Endodermal cell (in vitro differentiated cells): ENCODE measurements around the gene CNOT4. TPM values are rescaled to one million over a fixed set of nuclear protein-coding genes. Genes with fewer than 3 reads are reported as not detected.

Experiments used
- DNase-seq: peaks from one replicate; pipeline ENCODE4 v3.0.0-alpha.2; 2017
- H3K27ac ChIP-seq: 2 replicates; pipeline ENCODE4 v1.5.1; 2013; ENCODE audit warnings: mild to moderate bottlenecking, low read depth, low read length, moderate library complexity
- H3K27me3 ChIP-seq: 2 replicates; pipeline ENCODE4 v1.6.1; 2013; ENCODE audit warnings: mild to moderate bottlenecking, low read length, moderate library complexity; ENCODE audit not compliant: insufficient read depth, control insufficient read depth, poor library complexity, severe bottlenecking
- H3K36me3 ChIP-seq: 2 replicates; pipeline ENCODE4 v1.7.0; 2013; ENCODE audit warnings: mild to moderate bottlenecking, low read length, moderate library complexity; ENCODE audit not compliant: control insufficient read depth, insufficient read depth
- H3K4me1 ChIP-seq: one replicate; pipeline ENCODE4 v1.7.0; 2013; ENCODE audit warnings: low read length; ENCODE audit not compliant: control insufficient read depth, insufficient read depth
- H3K4me3 ChIP-seq: 2 replicates; pipeline ENCODE4 v1.5.1; 2013; ENCODE audit warnings: mild to moderate bottlenecking, low read length, moderate library complexity
- H3K9ac ChIP-seq: 2 replicates; pipeline ENCODE4 v1.6.1; 2013; ENCODE audit warnings: mild to moderate bottlenecking, low read length, moderate library complexity; ENCODE audit not compliant: poor library complexity, severe bottlenecking; ENCODE audit errors: extremely low read depth
- H3K9me3 ChIP-seq: 2 replicates; pipeline ENCODE4 v1.6.1; 2013; ENCODE audit warnings: mild to moderate bottlenecking, low read length, moderate library complexity; ENCODE audit not compliant: control insufficient read depth
- H3K27ac Mint-ChIP-seq: 2 replicates; pipeline ENCODE4 v1.8.0; 2020; ENCODE audit warnings: mixed read lengths
- H3K27me3 Mint-ChIP-seq: 2 replicates; pipeline ENCODE4 v1.8.0; 2021; ENCODE audit warnings: mild to moderate bottlenecking, mixed read lengths; ENCODE audit not compliant: insufficient read depth
- H3K36me3 Mint-ChIP-seq: 2 replicates; pipeline ENCODE4 v1.8.0; 2020; ENCODE audit warnings: low read depth, mixed read lengths
- H3K4me1 Mint-ChIP-seq: 2 replicates; pipeline ENCODE4 v1.8.0; 2020; ENCODE audit warnings: mixed read lengths
- H3K4me3 Mint-ChIP-seq: 2 replicates; pipeline ENCODE4 v1.8.0; 2020; ENCODE audit warnings: mild to moderate bottlenecking, moderate library complexity, mixed read lengths
- H3K9me3 Mint-ChIP-seq: 2 replicates; pipeline ENCODE4 v1.8.0; 2020; ENCODE audit warnings: mild to moderate bottlenecking, mixed read lengths
- CTCF ChIP-seq: fragments of 200-600 bp; sonication (generic); conservative IDR thresholded peaks from 2 replicates; pipeline ENCODE4 v1.5.0; 2021; ENCODE audit warnings: antibody characterized with exemption, mild to moderate bottlenecking
- WGBS, 2 experiments: methylation state at CpG; one replicate each; pipeline versions ENCODE4 v1.1.5 to v1.1.7; 2013; ENCODE audit warnings: missing lambda C conversion rate in 2 of 2, mixed read lengths in 1 of 2; ENCODE audit not compliant: insufficient coverage in 1 of 2, insufficient read length in 1 of 2; 5-methylcytosine and 5-hydroxymethylcytosine counted together
- total RNA-seq, 2 donors: library from RNA; stranded (reverse); fragmentation: NEBNext Ultra II Directional in 1 of 2; extraction: Animal tissue kit (Norgen Biotek cat#: 25700) in 1 of 2; gene quantifications; 2 replicates in 1 of 2; 3 replicates in 1 of 2; pipeline ENCODE4 v1.2.1, GENCODE V29; 2021

CNOT4 gene
- total RNA-seq, 2 donors from 2014 or later: 22.7 to 23.8 TPM

- no peaks in the 10 kb centered on the region for H3K36me3 ChIP-seq
- no peak overlapping the region for H3K4me3 ChIP-seq
- TF ChIP-seq CTCF: no peak
- 90 to 98% methylated on average over 6 to 8 of the region's 8 CpGs for WGBS, 2 experiments
- Mint-ChIP-seq H3K9me3 (peaks cover 14% of the 10 kb centered on the region), H3K36me3 (no peaks in the 10 kb centered on the region), H3K27ac (no peak overlapping the region), H3K4me1 (peaks cover 19% of the 10 kb centered on the region), H3K4me3 (no peak overlapping the region), H3K27me3 (peaks cover 4% of the 10 kb centered on the region)
- H3K9me3 ChIP-seq: peaks cover 16% of the 10 kb centered on the region
- no peaks in the 10 kb centered on the region for H3K27me3 ChIP-seq
- no peak for DNase-seq
- no peak overlapping the region for H3K9ac ChIP-seq
- no peaks in the 10 kb centered on the region for H3K4me1 ChIP-seq
- no peak overlapping the region for H3K27ac ChIP-seq
These were observed 189.6 kb downstream of the CNOT4 start for GRCh38 chr7:135320268-135320667.

GRCh38 chr7:135317676-135318325 lies 192.1 kb downstream of the CNOT4 start:
- Mint-ChIP-seq H3K9me3 (no peaks in the 10 kb centered on the region), H3K36me3 (no peaks in the 10 kb centered on the region), H3K27ac (no peak overlapping the region), H3K4me1 (peaks cover 11% of the 10 kb centered on the region), H3K27me3 (peaks cover 2% of the 10 kb centered on the region), H3K4me3 (no peak overlapping the region)
- Histone ChIP-seq H3K4me3 (no peak overlapping the region), H3K36me3 (no peaks in the 10 kb centered on the region), H3K27me3 (no peaks in the 10 kb centered on the region), H3K27ac (no peak overlapping the region), H3K9ac (no peak overlapping the region), H3K4me1 (no peaks in the 10 kb centered on the region), H3K9me3 (no peaks in the 10 kb centered on the region)
- 87 to 93% methylated on average over 6 to 10 of the region's 10 CpGs for WGBS, 2 experiments
- DNase-seq: no peak
- TF ChIP-seq CTCF: no peak

DNA sequence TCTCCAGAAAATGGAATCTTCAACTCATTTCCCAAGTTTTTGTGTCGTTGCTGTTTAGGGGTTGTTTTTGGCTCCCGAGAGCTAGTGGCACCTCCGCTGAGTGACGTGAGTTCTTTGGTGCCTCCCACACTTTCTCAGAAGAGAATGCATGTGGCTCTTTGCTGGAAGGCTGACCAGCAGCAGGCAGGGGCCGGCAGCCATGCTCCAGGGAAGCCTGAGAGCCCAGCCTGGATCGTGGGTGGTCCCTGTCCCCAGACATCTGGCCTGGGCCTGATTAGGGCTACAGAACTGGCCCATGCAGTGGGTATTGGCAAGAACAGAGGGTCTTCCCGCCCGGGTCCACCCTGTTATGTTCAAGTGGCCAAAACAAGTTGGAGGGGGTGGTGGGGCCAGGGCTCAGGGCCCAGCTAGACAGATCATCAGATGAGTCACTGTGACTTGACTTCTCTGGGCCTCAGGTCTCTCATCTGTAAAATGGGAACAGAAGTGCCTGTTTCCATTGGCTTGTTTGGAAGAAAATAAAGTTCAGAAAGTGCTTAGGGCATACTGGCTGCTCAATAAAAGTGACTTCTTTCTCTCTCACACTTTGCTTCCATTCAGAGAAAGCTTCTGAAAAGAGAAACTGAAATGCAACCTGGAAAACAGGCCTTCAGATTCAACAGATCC lies 193.1 kb downstream of the CNOT4 start:
- Histone ChIP-seq H3K36me3 (no peaks in the 10 kb centered on the region), H3K4me1 (no peaks in the 10 kb centered on the region), H3K27ac (no peak overlapping the region), H3K27me3 (no peaks in the 10 kb centered on the region), H3K4me3 (no peak overlapping the region), H3K9ac (no peak overlapping the region), H3K9me3 (no peaks in the 10 kb centered on the region)
- DNase-seq: no peak
- no peak overlapping the region for H3K4me3 Mint-ChIP-seq
- 88 to 97% methylated on average over 5 to 8 of the region's 8 CpGs for WGBS, 2 experiments
- no peak for TF ChIP-seq CTCF
- no peak overlapping the region for H3K27ac Mint-ChIP-seq
- no peaks in the 10 kb centered on the region for H3K36me3 Mint-ChIP-seq
- peaks cover 2% of the 10 kb centered on the region for H3K27me3 Mint-ChIP-seq
- H3K4me1 Mint-ChIP-seq: peaks cover 6% of the 10 kb centered on the region
- no peaks in the 10 kb centered on the region for H3K9me3 Mint-ChIP-seq
